PC-9 (cell line): ENCODE data around the gene FIGNL2.

ENCODE experiments used
- EZH2 ChIP-seq: fragments of 200-600 bp; sonication (generic); IDR thresholded peaks from 2 replicates; pipeline ENCODE4 v1.8.0; 2017; ENCODE audit warnings: antibody characterized with exemption, low read depth
- TF ChIP-seq, protein P1 (sequence below): fragments of 200-600 bp; sonication (generic); conservative IDR thresholded peaks from 2 replicates; pipeline ENCODE4 v1.6.1; 2017; ENCODE audit warnings: mixed run types, antibody characterized with exemption, mild to moderate bottlenecking, moderate library complexity

- TF ChIP-seq EZH2 = no peak
- TF ChIP-seq, protein P1, sequence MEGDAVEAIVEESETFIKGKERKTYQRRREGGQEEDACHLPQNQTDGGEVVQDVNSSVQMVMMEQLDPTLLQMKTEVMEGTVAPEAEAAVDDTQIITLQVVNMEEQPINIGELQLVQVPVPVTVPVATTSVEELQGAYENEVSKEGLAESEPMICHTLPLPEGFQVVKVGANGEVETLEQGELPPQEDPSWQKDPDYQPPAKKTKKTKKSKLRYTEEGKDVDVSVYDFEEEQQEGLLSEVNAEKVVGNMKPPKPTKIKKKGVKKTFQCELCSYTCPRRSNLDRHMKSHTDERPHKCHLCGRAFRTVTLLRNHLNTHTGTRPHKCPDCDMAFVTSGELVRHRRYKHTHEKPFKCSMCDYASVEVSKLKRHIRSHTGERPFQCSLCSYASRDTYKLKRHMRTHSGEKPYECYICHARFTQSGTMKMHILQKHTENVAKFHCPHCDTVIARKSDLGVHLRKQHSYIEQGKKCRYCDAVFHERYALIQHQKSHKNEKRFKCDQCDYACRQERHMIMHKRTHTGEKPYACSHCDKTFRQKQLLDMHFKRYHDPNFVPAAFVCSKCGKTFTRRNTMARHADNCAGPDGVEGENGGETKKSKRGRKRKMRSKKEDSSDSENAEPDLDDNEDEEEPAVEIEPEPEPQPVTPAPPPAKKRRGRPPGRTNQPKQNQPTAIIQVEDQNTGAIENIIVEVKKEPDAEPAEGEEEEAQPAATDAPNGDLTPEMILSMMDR = no peak
These were observed 18.9 kb downstream of the FIGNL2 start for GRCh38 chr12:51829641-51830040.
